GM21619 (cell line): ENCODE measurements around the gene SLC17A1.
A peak's percentile ranks its signal among the peaks of the same experiment; 100 is the strongest.

Source experiments
- ATAC-seq: cut with Tn5 transposase; IDR thresholded peaks from one replicate; pipeline ENCODE4 v1.9.1; 2021; ENCODE audit not compliant: unreplicated experiment

The SLC17A1 gene, protein sequence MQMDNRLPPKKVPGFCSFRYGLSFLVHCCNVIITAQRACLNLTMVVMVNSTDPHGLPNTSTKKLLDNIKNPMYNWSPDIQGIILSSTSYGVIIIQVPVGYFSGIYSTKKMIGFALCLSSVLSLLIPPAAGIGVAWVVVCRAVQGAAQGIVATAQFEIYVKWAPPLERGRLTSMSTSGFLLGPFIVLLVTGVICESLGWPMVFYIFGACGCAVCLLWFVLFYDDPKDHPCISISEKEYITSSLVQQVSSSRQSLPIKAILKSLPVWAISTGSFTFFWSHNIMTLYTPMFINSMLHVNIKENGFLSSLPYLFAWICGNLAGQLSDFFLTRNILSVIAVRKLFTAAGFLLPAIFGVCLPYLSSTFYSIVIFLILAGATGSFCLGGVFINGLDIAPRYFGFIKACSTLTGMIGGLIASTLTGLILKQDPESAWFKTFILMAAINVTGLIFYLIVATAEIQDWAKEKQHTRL

DNA sequence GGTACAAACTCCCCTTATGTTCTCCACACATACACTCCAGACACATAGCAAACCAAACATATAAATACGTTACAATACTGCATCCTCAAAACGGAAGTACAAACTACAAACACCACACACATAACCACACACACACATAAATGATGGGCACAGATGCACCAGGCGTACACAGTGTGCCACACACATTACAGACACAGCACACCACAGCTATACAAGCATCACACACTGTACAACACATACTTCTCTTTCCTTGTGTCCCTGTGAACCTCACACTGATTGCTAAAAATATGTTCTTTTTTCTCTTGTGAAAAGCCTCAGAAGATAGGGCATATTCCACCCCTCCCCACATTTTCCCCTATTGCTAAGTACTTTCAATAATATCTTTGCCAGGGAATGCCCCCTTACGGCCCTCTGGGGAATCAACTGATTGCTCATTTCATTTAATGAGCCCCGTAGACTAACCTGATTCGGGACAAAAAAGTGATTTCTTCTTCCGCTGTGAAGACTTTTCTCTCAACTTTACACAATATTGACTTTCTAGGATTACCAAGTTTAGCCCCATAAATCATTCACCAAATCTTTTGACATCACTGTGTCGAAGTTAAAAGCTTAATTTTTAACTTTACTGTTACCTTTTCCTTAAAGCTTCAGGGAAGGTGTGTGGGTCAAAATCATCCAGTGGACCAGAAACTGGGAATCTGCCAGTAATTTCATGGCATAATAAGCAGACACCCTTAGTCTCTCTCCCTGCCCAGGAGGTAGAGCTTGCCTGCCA, at the start of gene SLC17A1:
TSS of gene SLC17A1 (minus strand) at position 521 of the 775 bp plus-strand sequence. CDS start 1,495 bp downstream, outside the sequence.
- ATAC-seq, result no peak

DNA sequence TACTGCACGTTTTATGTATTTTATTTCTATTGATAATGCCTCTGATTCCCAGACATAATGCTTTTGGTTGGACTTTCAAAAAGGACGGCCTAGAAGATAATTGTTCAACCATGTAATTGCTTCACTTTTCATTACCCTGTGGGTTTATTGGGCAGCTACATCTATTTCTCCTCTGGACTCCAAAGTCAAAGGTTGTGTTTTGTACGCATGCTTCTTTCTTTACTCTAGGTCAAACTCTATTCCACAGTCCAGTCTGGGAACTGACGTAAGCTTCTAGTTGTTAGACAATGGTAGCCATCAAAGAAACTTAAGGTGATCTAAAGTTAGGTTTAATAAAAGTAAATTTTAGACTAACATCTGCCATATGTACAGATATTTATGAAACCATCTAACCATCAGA, 48.7 kb upstream of the SLC17A1 start:
- no peak for ATAC-seq

DNA sequence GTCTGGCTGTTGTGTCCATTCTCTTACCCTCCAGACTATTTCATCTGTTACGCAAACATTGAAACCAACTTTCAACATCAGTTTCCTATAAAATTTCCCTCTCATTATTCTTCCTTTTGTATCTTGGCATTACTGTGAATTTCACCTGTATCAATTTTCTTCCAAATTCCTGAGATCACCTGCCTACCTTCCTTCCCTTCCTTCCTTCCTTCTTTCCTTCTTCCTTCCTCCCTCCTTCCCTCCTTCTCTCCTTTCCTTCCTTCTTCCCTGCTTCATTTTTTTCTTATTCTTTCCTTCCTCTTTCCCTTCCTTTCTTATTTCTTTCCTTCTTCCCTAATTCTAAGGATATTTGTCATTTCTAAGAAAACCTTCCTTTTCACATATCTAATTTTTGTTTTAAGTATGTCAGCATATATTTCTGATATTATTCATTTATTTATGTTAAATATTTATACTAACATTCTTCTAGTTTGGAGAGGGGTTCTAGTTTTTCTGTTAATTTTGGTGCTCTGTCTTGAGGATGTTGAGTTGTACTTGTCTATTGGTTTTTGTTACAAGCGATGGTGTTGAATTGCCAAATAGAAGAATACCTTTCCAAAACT, 47.0 kb upstream of the SLC17A1 start:
- no peak for ATAC-seq

DNA sequence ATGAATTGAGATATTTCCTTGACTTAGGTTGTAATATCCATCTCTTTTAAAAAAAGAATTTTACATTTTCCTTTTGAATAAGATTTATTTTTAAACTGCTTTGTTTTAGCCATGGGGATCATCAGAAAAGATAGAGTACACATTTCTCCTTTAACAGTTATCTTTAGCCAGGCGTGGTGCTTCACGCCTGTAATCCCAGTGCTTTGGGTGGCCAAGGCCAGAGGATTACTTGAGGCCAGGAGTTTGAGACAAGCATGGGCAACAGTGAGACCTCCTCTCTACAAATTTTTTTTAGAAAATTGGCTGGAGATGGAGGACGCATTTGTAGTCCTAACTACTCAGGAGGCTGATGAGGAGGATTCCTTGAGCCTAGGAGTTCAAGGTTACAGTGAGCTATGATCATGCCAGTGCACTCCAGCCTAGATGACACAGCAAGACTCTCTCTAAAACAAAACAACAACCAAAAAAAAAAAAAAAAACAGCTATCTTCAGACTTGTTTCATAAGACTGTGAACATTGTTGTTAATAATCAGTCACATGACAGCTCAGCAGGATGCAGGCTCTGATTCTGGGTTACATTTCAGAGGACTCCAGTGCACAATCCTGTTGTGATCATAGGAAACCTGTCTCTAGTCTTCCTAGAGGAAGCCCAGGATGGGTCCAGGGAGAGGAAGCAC, 44.2 kb upstream of the SLC17A1 start:
- no peak for ATAC-seq

DNA sequence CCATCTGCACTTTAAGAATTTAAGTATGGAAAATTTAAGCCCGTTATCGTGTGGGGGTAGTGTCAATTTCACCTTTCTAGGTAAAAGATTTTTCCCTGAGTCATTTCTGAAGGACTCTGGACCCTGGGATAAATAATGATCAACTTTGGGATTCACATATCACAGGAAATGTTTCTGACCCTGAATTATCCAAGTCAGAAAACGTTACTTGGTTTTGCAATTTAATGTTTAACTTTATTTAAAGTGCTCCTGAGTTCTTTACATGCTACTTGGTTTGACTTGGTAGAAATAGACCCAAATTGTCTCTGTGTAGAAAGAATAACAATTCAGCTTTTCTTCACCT, 43.7 kb upstream of the SLC17A1 start:
- no peak for ATAC-seq

DNA sequence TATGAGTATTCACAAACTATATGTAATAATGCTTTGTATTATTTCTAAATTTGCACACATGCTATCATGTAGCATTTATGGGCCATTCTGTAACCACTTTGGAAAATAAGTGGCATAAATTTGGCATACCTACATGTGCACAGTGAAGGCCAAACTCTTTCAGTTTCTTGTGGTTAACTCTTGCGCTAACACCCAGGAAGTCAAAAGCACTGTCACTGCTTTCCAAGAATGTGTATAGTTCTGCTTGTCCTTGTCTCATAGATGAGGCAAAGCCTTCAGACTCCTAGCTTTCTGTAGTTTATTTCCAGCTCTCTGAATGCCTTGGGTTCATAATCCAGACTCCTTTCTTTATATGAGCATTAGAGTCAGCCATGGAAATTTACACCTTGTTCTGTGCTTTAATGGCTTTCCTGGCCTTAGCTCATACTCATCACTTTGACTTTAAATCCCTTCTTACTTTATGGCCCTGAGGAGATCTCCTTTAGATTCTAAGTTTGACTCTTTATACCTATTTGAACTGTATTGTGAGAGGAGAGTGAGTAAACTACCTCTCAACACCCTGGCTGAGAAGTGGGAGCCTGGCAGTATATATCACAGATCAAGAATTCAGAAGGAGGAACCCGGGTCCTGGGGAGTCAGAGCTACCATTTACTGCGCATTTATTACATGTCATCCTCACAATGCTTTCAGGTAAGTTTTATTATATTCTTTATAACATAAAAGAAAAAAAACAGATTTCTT, 43.1 kb upstream of the SLC17A1 start:
- ATAC-seq, result peak; percentile 60

DNA sequence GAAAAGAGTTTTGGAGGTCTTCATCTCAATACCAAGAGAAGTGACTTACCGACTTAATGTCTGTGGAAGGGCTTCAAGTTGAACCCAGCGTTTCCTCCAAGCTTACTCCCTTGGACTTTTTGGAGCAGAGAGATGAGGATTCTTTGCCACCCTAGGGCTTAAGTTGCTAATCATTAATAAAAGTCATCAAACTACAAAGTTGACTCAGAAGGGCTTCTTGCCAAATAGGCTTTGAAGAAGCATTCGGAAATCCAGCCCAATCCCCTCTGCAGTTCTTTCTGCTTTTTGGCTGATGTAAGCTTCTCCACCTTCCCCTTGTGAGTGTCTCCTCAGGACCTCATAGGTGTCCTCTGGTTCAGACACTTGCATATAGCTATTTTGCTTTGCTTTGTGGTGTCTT, 42.3 kb upstream of the SLC17A1 start, which contains the start of gene SLC17A3:
TSS of gene SLC17A3 (minus strand) at position 126 of the 400 bp plus-strand sequence. CDS start 5,856 bp downstream, outside the sequence.
- no peak for ATAC-seq

DNA sequence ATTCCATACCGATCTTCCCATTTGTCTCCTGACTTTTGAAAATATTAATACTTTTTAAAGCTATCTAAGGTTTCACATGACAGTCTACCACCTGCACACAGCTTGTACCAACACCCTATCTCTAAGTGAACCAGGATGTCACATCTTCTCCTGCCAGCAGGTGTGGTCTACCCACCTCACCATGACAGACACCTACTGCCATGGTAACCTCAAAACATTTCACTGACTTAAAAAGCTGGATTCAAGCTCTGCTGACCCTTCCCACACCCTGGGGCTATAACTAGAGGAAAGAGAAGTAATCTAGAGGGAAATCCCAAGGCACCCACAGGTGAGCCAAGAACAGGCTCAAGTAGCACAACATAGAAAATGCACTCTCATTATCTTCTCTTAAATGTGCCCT, 41.0 kb upstream of the SLC17A1 start:
- no peak for ATAC-seq

DNA sequence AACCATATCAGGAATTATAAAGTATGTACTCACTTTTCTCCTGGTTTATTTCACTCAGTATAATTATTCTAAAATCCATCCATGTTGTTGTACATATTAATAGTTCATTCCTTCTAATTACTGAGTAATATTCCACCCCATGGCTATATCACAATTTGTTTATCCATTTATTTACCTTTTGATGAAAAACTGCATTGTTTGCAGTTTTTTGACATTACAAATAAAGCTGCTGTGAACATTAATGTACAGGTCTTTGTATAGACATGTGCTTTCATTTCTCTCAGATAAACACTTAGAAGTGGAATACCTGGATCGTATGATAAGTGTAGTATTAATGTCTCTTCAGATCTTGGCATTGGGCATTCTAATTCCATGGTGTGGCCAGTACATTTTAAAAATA, 38.0 kb upstream of the SLC17A1 start:
- ATAC-seq, result no peak

DNA sequence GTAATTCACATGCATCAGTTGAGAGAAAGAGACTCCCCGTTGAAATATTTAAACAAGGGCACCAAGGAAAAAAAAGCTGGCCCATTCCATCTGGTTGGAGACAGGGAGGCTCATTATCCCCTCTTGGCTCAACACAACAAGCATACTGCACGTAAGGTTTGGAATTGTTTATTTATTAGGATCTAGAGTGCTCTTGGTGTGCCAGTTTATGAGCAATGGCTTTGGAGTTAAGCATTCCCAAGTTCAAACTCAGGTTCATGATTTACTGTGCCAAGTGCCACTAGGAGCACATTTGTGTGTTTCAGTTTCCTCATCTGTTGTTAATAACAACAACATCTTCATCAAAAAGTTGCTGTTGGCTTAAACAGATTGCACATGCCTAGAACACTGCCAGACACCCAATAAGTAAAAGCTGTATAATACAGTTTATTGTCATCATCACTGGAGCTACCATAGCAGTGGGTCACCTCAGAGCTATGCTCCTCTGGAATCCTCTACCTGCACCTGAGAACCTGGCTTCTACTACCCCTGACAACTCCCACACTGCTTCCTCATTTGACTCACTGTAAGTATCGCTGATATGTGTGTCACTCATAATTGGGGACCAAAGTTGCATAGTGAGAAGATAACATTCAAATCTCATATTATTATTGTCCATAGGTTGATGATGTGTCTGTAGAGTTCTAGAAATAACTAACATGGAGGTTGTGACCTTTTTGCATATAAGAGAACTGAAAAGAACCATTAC, 36.8 kb upstream of the SLC17A1 start:
- no peak for ATAC-seq

DNA sequence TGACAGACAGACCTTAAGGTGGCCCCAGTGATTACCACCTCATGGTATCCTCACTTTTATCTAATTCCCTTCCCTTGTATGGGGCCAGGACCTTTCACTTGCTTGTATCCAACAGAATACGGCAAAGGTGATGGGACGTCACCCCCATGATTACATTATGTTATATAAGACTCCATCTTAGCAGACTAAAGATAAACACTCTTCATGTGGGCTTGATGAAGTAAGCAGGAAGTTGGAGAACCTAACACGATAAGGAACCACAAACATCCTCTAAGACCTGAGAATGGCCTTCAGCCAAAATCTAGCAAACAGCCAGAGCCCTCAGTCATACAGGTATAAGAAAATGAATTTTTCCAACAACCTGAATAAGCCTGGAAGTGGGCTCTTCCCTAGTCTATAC, 34.2 kb upstream of the SLC17A1 start:
- no peak for ATAC-seq

DNA sequence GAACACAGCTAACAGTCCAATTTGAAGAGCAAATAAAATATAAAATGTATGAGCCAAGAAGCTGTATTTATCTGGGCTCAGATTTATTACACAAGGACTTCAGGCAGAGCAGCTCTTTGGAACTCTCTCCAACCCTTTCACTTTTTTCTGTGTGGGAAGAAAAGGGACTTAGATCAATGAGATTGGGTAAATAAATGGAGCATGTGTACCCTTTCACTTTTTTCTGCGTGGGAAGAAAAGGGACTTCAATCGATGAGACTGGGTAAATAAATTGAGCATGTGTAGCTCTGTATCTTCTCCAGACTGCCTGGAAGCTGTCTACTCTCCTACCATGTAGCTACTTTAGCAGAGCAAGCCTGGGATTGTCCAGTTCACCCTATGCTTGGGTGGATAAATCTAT, 31.5 kb upstream of the SLC17A1 start:
- ATAC-seq, result no peak

DNA sequence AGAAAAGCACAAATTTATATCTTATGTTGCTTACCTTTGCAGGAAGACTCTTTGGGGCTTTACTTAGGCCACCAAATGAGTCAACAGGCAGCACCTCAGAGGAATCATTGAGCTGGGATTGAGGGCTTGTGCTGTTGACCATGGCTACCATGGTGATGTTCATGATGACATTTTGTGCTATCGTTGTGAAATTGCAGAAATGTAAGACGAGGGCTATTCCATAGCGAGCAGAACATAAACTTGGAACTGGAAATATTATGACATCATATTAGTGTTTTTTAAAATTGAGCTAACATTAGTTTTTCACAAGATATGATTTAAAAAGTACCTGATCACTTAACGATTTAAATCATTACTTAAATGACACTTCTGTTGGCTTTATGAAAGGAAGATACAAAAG, 30.3 kb upstream of the SLC17A1 start:
- no peak for ATAC-seq

DNA sequence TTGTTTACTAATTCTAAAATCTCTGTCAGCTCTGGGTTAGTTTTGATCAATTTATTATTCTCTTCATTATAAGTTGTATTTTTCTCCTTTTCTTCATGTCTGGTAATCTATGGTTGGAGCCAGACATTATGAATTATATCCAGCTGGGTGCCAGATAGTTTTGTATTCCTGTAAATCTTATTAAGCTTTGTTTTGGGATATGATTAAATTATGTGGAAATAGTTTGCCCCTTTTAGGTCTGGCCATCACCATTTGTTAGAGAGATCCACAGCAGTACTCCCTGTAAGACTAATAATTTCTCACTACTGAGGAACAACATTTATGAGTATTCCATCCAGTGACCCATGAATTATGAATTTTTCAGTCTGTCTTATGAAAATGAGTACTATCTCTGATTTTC, 20.9 kb upstream of the SLC17A1 start:
- no peak for ATAC-seq

DNA sequence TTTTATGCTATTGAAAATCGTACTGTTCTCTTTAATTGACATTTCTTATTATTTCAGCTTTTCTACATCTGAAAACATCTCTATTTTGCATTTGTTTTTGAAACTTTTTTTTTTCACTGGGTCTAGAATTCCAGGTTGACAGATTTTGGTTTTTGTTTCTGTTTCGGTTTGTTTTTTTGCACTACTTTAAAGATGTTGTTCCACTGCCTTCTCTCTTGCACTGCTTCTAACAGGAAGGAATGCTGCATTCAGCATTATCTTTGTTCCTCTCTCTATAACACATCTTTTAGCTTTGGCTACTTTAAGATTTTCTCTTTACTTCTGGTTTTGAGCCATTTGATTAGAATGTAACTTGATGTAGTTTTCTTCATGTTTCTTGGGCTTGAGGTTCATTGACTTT, 20.1 kb upstream of the SLC17A1 start:
- ATAC-seq, result no peak

DNA sequence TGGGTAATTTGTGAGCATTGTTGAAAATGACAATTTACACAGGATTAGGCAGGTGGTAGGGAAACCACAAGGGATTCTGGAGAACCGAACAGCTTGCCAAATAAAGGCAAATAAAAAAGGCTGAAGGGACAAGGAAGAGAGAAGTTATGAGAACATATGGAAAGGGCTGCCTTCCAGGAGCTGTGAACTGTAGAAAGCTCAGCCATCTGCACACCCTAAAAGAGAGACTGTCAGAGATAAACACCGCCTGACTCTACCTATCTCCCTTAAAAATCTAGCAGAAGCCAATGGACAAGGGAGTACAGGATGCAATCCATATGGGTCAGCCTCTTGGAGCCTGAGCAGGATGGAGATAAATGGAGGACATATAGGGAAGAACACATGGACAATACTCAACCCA, 12.7 kb upstream of the SLC17A1 start:
- no peak for ATAC-seq

DNA sequence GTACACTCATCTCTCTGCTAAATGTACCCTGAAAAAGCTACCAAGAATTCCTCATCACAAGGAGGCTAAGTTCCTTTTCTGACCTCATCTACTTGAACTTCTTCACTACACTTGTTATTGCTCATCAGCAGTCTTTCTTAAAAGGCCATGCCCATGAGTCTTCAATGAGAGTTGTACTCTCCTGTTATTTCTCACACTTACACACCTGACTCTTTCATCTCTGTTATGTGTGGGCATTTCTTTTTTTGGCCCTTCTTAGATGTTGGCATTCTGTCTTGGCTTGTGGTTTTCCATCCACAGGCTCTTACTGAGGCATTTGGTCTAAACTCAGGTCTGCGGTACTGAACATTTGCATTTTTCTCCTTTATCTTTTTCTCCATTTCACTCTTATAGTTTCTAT, 10.7 kb upstream of the SLC17A1 start:
- ATAC-seq, result no peak

DNA sequence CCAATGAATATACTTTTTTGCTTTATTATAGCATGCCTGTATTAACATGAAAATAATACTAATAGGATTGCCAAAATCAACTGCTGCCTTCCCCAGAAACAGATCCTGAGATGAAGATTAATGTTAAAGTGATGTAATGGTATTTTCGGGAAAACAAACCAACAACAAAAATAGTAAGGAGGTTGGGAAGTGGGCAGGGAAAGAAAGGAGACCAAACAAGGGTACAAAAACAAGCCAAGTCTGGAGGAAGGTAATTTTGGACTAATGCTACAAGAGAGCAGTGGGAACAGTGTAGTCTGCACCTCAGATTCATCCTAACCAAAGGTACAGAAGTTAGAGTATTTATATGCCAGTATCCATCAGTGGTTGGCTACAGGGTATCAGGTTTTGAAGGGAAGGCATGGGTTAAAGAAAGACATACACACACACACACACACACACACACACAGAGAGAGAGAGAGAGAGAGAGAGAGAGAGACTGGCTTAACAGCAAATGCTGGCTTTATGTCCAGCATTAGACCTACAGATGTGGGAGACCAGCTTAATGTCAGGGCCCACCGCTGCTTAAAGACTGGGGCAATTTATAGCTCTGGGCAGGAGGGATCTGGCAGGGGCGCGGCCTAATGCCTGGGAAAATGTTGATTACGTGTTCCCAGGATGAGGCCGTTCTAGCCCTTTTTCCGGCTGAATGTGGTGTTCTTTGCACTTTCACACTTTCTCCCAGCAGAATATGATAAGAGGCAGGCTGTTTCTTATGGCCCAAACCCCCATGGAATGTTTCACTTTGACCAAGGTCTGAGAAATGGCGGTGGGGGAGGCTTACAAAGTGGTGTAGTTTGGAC, 3.8 kb upstream of the SLC17A1 start:
- no peak for ATAC-seq

DNA sequence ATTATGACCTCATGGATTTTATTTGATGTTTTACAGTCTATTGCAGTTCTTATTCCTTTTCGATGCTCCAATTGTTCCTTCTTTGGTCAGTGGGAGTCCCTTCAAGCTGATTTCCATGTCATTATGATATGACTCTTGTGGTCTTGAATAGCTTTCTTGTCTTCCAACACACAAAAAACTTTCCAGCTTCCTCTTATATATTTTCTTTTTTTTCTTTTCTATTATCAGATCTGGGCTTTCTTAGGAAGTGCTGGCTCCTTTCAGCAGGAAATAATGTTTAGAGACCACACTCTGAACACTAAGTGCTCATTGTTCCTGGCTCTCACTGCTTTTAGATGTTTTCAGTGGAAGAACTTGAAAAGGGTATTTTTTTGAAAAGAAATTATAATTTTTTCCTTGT, 3.1 kb upstream of the SLC17A1 start:
- no peak for ATAC-seq
